Sigmoid colon (tissue), 4 donors: ENCODE measurements around the gene CDH20.

Experiments
- CTCF ChIP-seq, 4 experiments: fragments of 450-650 bp in 3 of 4; fragments of 200-600 bp in 1 of 4; IDR thresholded peaks; one replicate each; pipeline ENCODE4 v1.5.1; 2016 to 2019; ENCODE audit warnings: antibody characterized with exemption in 4 of 4, mild to moderate bottlenecking in 3 of 4, moderate library complexity in 2 of 4
- EP300 ChIP-seq, 4 donors: sonication (generic); formaldehyde crosslinking; IDR thresholded peaks; one replicate each; pipeline ENCODE4 v1.6.1; 2017; ENCODE audit warnings: antibody characterized with exemption in 4 of 4
- POLR2AphosphoS5 ChIP-seq, 4 donors: sonication (generic); formaldehyde crosslinking; IDR thresholded peaks; one replicate each; pipeline ENCODE4 v1.6.1; 2017; ENCODE audit warnings: antibody characterized with exemption in 4 of 4

- TF ChIP-seq CTCF (IDR thresholded peaks at IDR 0.05) (no peak), POLR2AphosphoS5 (IDR thresholded peaks at IDR 0.05) (no peak), EP300 (IDR thresholded peaks at IDR 0.05) (no peak)
These were observed 2.7 kb downstream of the CDH20 start for GRCh38 chr18:61335684-61336555.
